ENCODE data around the gene GTF2H2C.

DNA sequence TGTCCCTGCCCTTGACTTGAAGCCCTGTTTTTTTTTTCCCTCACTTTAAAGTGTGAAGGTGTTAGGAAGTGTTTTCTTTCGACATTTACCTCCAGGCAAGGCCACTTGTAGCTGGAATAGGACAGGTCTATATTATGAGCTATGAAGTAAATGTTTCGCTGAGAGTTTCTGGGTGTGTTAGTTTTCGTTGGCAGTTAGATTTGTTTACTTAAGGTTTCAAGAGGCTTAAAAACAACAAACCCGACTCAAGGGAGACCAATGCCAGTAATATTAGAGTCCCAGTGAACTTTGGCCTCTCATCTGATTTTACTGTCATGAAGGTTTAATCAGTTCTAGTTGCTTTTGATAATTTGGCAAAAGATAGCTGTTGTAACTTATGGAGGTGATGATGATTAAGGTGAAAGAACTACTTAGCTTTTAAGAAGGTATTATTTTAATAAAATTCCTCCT lies 42.2 kb upstream of the GTF2H2C start:
- TF ChIP-seq CBX3 (IDR thresholded peaks at IDR 0.05; ENCODE audit: borderline replicate concordance, low read depth) (no peak), POLR2AphosphoS5 (IDR thresholded peaks at IDR 0.05; ENCODE audit: low read length) (no peak), CTCF (IDR thresholded peaks at IDR 0.05 in 2 of 3, conservative IDR thresholded peaks at IDR 0.05 in 1 of 3; ENCODE audit: control insufficient read depth in 2 of 3, extremely low read depth in 1 of 3, insufficient read depth in 1 of 3, low read depth in 3 of 3, low read length in 3 of 3) (no peak)
- TF ChIP-seq, protein P1, sequence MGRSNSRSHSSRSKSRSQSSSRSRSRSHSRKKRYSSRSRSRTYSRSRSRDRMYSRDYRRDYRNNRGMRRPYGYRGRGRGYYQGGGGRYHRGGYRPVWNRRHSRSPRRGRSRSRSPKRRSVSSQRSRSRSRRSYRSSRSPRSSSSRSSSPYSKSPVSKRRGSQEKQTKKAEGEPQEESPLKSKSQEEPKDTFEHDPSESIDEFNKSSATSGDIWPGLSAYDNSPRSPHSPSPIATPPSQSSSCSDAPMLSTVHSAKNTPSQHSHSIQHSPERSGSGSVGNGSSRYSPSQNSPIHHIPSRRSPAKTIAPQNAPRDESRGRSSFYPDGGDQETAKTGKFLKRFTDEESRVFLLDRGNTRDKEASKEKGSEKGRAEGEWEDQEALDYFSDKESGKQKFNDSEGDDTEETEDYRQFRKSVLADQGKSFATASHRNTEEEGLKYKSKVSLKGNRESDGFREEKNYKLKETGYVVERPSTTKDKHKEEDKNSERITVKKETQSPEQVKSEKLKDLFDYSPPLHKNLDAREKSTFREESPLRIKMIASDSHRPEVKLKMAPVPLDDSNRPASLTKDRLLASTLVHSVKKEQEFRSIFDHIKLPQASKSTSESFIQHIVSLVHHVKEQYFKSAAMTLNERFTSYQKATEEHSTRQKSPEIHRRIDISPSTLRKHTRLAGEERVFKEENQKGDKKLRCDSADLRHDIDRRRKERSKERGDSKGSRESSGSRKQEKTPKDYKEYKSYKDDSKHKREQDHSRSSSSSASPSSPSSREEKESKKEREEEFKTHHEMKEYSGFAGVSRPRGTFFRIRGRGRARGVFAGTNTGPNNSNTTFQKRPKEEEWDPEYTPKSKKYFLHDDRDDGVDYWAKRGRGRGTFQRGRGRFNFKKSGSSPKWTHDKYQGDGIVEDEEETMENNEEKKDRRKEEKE (IDR thresholded peaks at IDR 0.05): no peak
